ENCODE results near the gene ANKRD33B.

The ANKRD33B gene

GRCh38 chr5:10690460-10691440 lies 126.9 kb downstream of the ANKRD33B start:
- peaks cover 0 to 2% of the 10 kb centered on the region in 2 donors for H3K36me3 ChIP-seq (ENCODE audit: control insufficient read depth in 2 of 2, insufficient read depth in 2 of 2, low read length in 2 of 2)
- no peak overlapping the region for H3K4me3 ChIP-seq (ENCODE audit: low read length in 2 of 2)
- H3K27ac ChIP-seq (ENCODE audit: low read length), result no peak overlapping the region
- no peaks in the 10 kb centered on the region for H3K9me3 ChIP-seq (ENCODE audit: control insufficient read depth in 2 of 2, low read length in 2 of 2)
- H3K9ac ChIP-seq (ENCODE audit: low read length in 2 of 2), result no peak overlapping the region
- H3K4me1 ChIP-seq (ENCODE audit: control insufficient read depth, insufficient read depth, low read length), result peaks cover 2% of the 10 kb centered on the region
- no peaks in the 10 kb centered on the region for H3K27me3 ChIP-seq (ENCODE audit: control insufficient read depth in 1 of 2, insufficient read depth in 2 of 2, low read length in 2 of 2)

GRCh38 chr5:10691826-10692785 lies 128.2 kb downstream of the ANKRD33B start:
- H3K27ac ChIP-seq (ENCODE audit: low read length), result no peak overlapping the region
- peaks cover 0 to 2% of the 10 kb centered on the region in 2 donors for H3K36me3 ChIP-seq (ENCODE audit: control insufficient read depth in 2 of 2, insufficient read depth in 2 of 2, low read length in 2 of 2)
- peaks cover 2% of the 10 kb centered on the region for H3K4me1 ChIP-seq (ENCODE audit: control insufficient read depth, insufficient read depth, low read length)
- H3K4me3 ChIP-seq (ENCODE audit: low read length in 2 of 2), result no peak overlapping the region
- H3K9ac ChIP-seq (ENCODE audit: low read length in 2 of 2), result no peak overlapping the region
- no peaks in the 10 kb centered on the region for H3K9me3 ChIP-seq (ENCODE audit: control insufficient read depth in 2 of 2, low read length in 2 of 2)
- H3K27me3 ChIP-seq (ENCODE audit: control insufficient read depth in 1 of 2, insufficient read depth in 2 of 2, low read length in 2 of 2), result no peaks in the 10 kb centered on the region

GRCh38 chr5:10695055-10695649 lies 131.3 kb downstream of the ANKRD33B start:
- Histone ChIP-seq H3K4me1 (ENCODE audit: control insufficient read depth, insufficient read depth, low read length) (peaks cover 6% of the 10 kb centered on the region), H3K9ac (ENCODE audit: low read length in 2 of 2) (no peak overlapping the region), H3K36me3 (ENCODE audit: control insufficient read depth in 2 of 2, insufficient read depth in 2 of 2, low read length in 2 of 2) (no peaks in the 10 kb centered on the region), H3K9me3 (ENCODE audit: control insufficient read depth in 2 of 2, low read length in 2 of 2) (no peaks in the 10 kb centered on the region), H3K27ac (ENCODE audit: low read length) (no peak overlapping the region), H3K27me3 (ENCODE audit: control insufficient read depth in 1 of 2, insufficient read depth in 2 of 2, low read length in 2 of 2) (no peaks in the 10 kb centered on the region), H3K4me3 (ENCODE audit: low read length in 2 of 2) (no peak overlapping the region)

- Histone ChIP-seq H3K27ac (ENCODE audit: low read length) (no peak overlapping the region), H3K4me1 (ENCODE audit: control insufficient read depth, insufficient read depth, low read length) (peaks cover 6% of the 10 kb centered on the region), H3K9me3 (ENCODE audit: control insufficient read depth in 2 of 2, low read length in 2 of 2) (no peaks in the 10 kb centered on the region), H3K36me3 (ENCODE audit: control insufficient read depth in 2 of 2, insufficient read depth in 2 of 2, low read length in 2 of 2) (no peaks in the 10 kb centered on the region), H3K27me3 (ENCODE audit: control insufficient read depth in 1 of 2, insufficient read depth in 2 of 2, low read length in 2 of 2) (no peaks in the 10 kb centered on the region), H3K4me3 (ENCODE audit: low read length in 2 of 2) (no peak overlapping the region), H3K9ac (ENCODE audit: low read length in 2 of 2) (no peak overlapping the region)
These were observed 132.1 kb downstream of the ANKRD33B start for GRCh38 chr5:10695759-10696543.

GRCh38 chr5:10699281-10699874 lies 135.5 kb downstream of the ANKRD33B start:
- H3K36me3 ChIP-seq (ENCODE audit: control insufficient read depth in 2 of 2, insufficient read depth in 2 of 2, low read length in 2 of 2), result no peaks in the 10 kb centered on the region
- peaks cover 18% of the 10 kb centered on the region for H3K4me1 ChIP-seq (ENCODE audit: control insufficient read depth, insufficient read depth, low read length)
- H3K9ac ChIP-seq (ENCODE audit: low read length in 2 of 2), result no peak overlapping the region
- H3K27me3 ChIP-seq (ENCODE audit: control insufficient read depth in 1 of 2, insufficient read depth in 2 of 2, low read length in 2 of 2), result no peaks in the 10 kb centered on the region
- H3K27ac ChIP-seq (ENCODE audit: low read length), result no peak overlapping the region
- no peak overlapping the region for H3K4me3 ChIP-seq (ENCODE audit: low read length in 2 of 2)
- H3K9me3 ChIP-seq (ENCODE audit: control insufficient read depth in 2 of 2, low read length in 2 of 2), result no peaks in the 10 kb centered on the region

- H3K4me1 ChIP-seq (ENCODE audit: control insufficient read depth, insufficient read depth, low read length), result peaks cover 17% of the 10 kb centered on the region
- no peak overlapping the region for H3K4me3 ChIP-seq (ENCODE audit: low read length in 2 of 2)
- H3K27ac ChIP-seq (ENCODE audit: low read length), result no peak overlapping the region
- no peaks in the 10 kb centered on the region for H3K9me3 ChIP-seq (ENCODE audit: control insufficient read depth in 2 of 2, low read length in 2 of 2)
- no peak overlapping the region for H3K9ac ChIP-seq (ENCODE audit: low read length in 2 of 2)
- H3K27me3 ChIP-seq (ENCODE audit: control insufficient read depth in 1 of 2, insufficient read depth in 2 of 2, low read length in 2 of 2), result no peaks in the 10 kb centered on the region
- H3K36me3 ChIP-seq (ENCODE audit: control insufficient read depth in 2 of 2, insufficient read depth in 2 of 2, low read length in 2 of 2), result no peaks in the 10 kb centered on the region
These were observed 136.1 kb downstream of the ANKRD33B start for GRCh38 chr5:10699987-10700386.

- H3K27me3 ChIP-seq (ENCODE audit: control insufficient read depth in 1 of 2, insufficient read depth in 2 of 2, low read length in 2 of 2), result no peaks in the 10 kb centered on the region
- H3K36me3 ChIP-seq (ENCODE audit: control insufficient read depth in 2 of 2, insufficient read depth in 2 of 2, low read length in 2 of 2), result no peaks in the 10 kb centered on the region
- no peak overlapping the region for H3K27ac ChIP-seq (ENCODE audit: low read length)
- peaks cover 17% of the 10 kb centered on the region for H3K4me1 ChIP-seq (ENCODE audit: control insufficient read depth, insufficient read depth, low read length)
- no peaks in the 10 kb centered on the region for H3K9me3 ChIP-seq (ENCODE audit: control insufficient read depth in 2 of 2, low read length in 2 of 2)
- H3K9ac ChIP-seq (ENCODE audit: low read length in 2 of 2), result no peak overlapping the region
- H3K4me3 ChIP-seq (ENCODE audit: low read length in 2 of 2), result no peak overlapping the region
These were observed 136.6 kb downstream of the ANKRD33B start for GRCh38 chr5:10700516-10700915.

- Histone ChIP-seq H3K9me3 (ENCODE audit: control insufficient read depth in 2 of 2, low read length in 2 of 2) (no peaks in the 10 kb centered on the region), H3K36me3 (ENCODE audit: control insufficient read depth in 2 of 2, insufficient read depth in 2 of 2, low read length in 2 of 2) (no peaks in the 10 kb centered on the region), H3K4me1 (ENCODE audit: control insufficient read depth, insufficient read depth, low read length) (peaks cover 17% of the 10 kb centered on the region), H3K4me3 (ENCODE audit: low read length in 2 of 2) (no peak overlapping the region), H3K27ac (ENCODE audit: low read length) (no peak overlapping the region), H3K27me3 (ENCODE audit: control insufficient read depth in 1 of 2, insufficient read depth in 2 of 2, low read length in 2 of 2) (no peaks in the 10 kb centered on the region), H3K9ac (ENCODE audit: low read length in 2 of 2) (no peak overlapping the region)
These were observed 137.7 kb downstream of the ANKRD33B start for GRCh38 chr5:10701567-10702039.

- Histone ChIP-seq H3K36me3 (ENCODE audit: control insufficient read depth in 2 of 2, insufficient read depth in 2 of 2, low read length in 2 of 2) (no peaks in the 10 kb centered on the region), H3K27ac (ENCODE audit: low read length) (no peak overlapping the region), H3K9ac (ENCODE audit: low read length in 2 of 2) (no peak overlapping the region), H3K27me3 (ENCODE audit: control insufficient read depth in 1 of 2, insufficient read depth in 2 of 2, low read length in 2 of 2) (no peaks in the 10 kb centered on the region), H3K4me3 (ENCODE audit: low read length in 2 of 2) (no peak overlapping the region), H3K9me3 (ENCODE audit: control insufficient read depth in 2 of 2, low read length in 2 of 2) (no peaks in the 10 kb centered on the region), H3K4me1 (ENCODE audit: control insufficient read depth, insufficient read depth, low read length) (peaks cover 17% of the 10 kb centered on the region)
These were observed 138.3 kb downstream of the ANKRD33B start for GRCh38 chr5:10702040-10702629.
